BJ (cell line): Measurements from ENCODE around the gene EDNRA. TPM values are rescaled to one million over a fixed set of nuclear protein-coding genes. Genes with fewer than 3 reads are reported as not detected.

Experiments
- CTCF ChIA-PET: fragments of 350-600 bp; formaldehyde crosslinking; extraction: SDS; loops from one replicate; lab custom pipeline; 2021; ENCODE audit warnings: antibody characterized with exemption, inconsistent platforms; lab: Yijun Ruan, JAX
- POLR2A ChIA-PET: fragments of 300-600 bp; sonication (Branson Sonifier 250); formaldehyde crosslinking; extraction: SDS; loops from one replicate; lab custom pipeline; 2021; ENCODE audit warnings: antibody characterized with exemption; lab: Charles Lee
- DNase-seq: peaks from one replicate; pipeline ENCODE4 v3.0.0-alpha.2; 2011; ENCODE audit warnings: low read depth
- H3K27me3 ChIP-seq: 2 replicates; pipeline ENCODE4 v1.6.0; 2011; ENCODE audit warnings: low read length; ENCODE audit not compliant: control insufficient read depth, insufficient read depth
- H3K36me3 ChIP-seq: 2 replicates; pipeline ENCODE4 v1.5.1; 2011; ENCODE audit warnings: low read length; ENCODE audit not compliant: control insufficient read depth, insufficient read depth
- H3K4me3 ChIP-seq: 2 replicates; pipeline ENCODE4 v1.5.1; 2011; ENCODE audit warnings: low read depth, mild to moderate bottlenecking, control low read depth, low read length
- polyA plus RNA-seq: library from polyadenylated mRNA; depleted of rRNA; stranded (reverse); fragments of >200 nt; gene quantifications from 2 replicates; pipeline ENCODE4 v1.2.3, GENCODE V29; 2011
- TF ChIP-seq, protein P1 (sequence below): IDR thresholded peaks from 2 replicates; pipeline ENCODE4 v1.5.1; 2011; ENCODE audit warnings: low read depth, mild to moderate bottlenecking, control low read depth, inconsistent platforms, low read length, moderate library complexity; ENCODE audit not compliant: insufficient read depth

Gene EDNRA
- polyA plus RNA-seq, 1 experiment, result 7.6 TPM

DNA sequence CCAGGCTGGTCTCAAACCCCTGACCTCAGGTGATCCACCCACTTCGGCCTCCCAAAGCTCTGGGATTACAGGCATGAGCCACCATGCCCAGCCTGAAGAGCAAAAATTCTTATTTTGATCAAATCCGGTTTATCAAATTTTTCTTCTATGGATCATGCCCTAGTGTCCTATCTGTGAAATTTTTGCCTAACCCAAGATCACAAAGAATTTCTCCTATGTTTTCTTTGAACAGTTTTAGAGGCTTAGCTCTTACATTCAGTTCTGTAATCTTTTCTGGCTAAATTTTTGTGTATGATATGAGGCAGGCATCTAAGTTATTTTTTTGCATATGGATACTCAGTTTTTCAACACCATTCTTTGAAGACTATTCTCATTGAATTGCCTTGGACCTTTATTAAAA is 27.4 kb downstream of the EDNRA start:
- Histone ChIP-seq H3K27me3 (no peaks in the 10 kb centered on the region), H3K4me3 (no peak overlapping the region), H3K36me3 (no peaks in the 10 kb centered on the region)
- ChIA-PET POLR2A (no interaction called here), CTCF (interaction anchor here (0.7 kb wide), 1 partner anchor 10 kb away, joined by 3 read pairs; no protein-coding TSS in a partner anchor)
- DNase-seq, result no peak
- TF ChIP-seq, protein P1, sequence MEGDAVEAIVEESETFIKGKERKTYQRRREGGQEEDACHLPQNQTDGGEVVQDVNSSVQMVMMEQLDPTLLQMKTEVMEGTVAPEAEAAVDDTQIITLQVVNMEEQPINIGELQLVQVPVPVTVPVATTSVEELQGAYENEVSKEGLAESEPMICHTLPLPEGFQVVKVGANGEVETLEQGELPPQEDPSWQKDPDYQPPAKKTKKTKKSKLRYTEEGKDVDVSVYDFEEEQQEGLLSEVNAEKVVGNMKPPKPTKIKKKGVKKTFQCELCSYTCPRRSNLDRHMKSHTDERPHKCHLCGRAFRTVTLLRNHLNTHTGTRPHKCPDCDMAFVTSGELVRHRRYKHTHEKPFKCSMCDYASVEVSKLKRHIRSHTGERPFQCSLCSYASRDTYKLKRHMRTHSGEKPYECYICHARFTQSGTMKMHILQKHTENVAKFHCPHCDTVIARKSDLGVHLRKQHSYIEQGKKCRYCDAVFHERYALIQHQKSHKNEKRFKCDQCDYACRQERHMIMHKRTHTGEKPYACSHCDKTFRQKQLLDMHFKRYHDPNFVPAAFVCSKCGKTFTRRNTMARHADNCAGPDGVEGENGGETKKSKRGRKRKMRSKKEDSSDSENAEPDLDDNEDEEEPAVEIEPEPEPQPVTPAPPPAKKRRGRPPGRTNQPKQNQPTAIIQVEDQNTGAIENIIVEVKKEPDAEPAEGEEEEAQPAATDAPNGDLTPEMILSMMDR, result no peak

DNA sequence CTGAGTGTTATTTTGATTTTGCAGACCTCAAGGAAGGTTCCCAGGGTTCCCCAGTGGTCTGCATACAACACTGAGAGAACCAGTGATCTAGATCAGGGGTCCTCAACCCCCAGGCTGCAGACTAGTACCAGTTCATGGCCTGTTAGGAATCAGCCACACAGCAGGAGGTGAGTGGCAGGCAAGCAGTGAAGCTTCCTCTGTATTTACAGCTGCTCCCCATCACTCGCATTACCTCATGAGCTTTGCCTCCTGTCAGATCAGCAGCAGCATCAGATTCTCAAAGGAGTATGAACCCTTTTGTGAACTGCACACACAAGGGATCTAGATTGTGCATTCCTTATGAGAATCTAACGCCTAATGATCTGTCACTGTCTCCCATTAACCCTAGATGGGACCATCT is 28.5 kb downstream of the EDNRA start:
- TF ChIP-seq, protein P1, result no peak
- H3K4me3 ChIP-seq, result no peak overlapping the region
- H3K36me3 ChIP-seq, result no peaks in the 10 kb centered on the region
- CTCF ChIA-PET, result interaction anchor here (1.4 to 1.7 kb wide), 2 partner anchors 9 to 11 kb away, joined by 4 to 5 read pairs; no protein-coding TSS in a partner anchor
- POLR2A ChIA-PET, result no interaction called here
- no peak for DNase-seq
- H3K27me3 ChIP-seq, result no peaks in the 10 kb centered on the region

DNA sequence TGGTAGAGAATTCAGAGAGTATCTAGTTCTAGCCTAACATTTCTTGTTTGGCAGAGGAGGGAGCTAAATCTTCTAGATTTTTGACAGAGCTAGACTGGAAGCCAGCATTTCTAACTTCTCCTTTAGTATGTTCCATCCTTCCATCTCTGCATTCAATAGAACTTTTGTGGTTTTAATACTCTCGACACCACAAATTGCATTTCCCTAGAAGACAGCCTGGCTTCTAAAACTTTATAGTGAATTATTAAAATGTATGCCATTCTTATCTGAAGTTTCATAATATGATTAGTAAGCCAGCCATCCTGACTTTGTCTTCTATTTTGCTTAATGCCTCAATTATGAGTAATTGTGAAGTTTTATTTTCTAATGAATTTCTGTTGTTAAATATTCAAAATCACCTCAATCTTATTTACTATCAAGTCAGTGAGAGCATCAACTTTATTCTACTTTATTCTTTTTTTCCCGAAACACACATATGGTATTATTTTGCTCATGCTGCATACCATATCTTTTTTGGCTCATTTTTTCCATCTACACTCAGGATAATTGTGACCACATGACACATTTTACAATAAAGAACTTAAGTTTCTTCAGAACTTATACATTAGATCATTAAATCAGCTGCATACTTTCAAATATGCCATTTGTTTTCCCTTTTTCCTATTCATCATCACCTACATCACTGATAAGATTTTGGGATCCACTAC is 30.2 kb downstream of the EDNRA start:
- no peak for DNase-seq
- TF ChIP-seq, protein P1, result no peak
- CTCF ChIA-PET, result interaction anchor here (2.2 kb wide), 1 partner anchor 78 kb away, joined by 8 read pairs; no protein-coding TSS in a partner anchor

DNA sequence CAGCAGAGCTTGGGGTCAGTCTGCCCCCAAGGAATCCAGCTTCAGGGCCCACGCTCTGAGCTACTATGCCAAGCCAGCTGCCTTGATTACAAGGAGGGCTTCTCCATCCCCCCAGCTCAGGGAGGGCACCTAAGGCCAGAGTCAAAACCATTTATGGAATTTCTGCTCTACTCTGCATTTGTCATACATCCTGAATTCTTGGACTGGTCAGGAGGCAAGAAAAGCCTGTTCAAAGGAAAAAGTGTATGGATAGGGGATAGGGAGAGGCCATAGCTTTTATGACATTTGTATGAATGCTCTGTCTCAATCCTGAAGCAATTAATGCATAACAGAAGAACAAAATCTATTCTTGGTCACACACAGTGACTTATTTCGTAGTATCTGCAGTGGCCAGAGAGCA is 32.2 kb downstream of the EDNRA start:
- Histone ChIP-seq H3K4me3 (no peak overlapping the region), H3K27me3 (no peaks in the 10 kb centered on the region), H3K36me3 (no peaks in the 10 kb centered on the region)
- POLR2A ChIA-PET, result interaction anchor here (0.9 kb wide), 1 partner anchor 67 kb away, joined by 4 read pairs; no protein-coding TSS in a partner anchor
- TF ChIP-seq, protein P1, result no peak
- CTCF ChIA-PET, result interaction anchor here (1.0 to 2.2 kb wide), 2 partner anchors 76 to 280 kb away, joined by 3 to 8 read pairs; no protein-coding TSS in a partner anchor
- peak; percentile 52 for DNase-seq

More for the DNA sequence above, 30.2 kb downstream of the EDNRA start:
- H3K36me3 ChIP-seq, result no peaks in the 10 kb centered on the region
- no peaks in the 10 kb centered on the region for H3K27me3 ChIP-seq
- POLR2A ChIA-PET, result no interaction called here
- H3K4me3 ChIP-seq, result no peak overlapping the region

DNA sequence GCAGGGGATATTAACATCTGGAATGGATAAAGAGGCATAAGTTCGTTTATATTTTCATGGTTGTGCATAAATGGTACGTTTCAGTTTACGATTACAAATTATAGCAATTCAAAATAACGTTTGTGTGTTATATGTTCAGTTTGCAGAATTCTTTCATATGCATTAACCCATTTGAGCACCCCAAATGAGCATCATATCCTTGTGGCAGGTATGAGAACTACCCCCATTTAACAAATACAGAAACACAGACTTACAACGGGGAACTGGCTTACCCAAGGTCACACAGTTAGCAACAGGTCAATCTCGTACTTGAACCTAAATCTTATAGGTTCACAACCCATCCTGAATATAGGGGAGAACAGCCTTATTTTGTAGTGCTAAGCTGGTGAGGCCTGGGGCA is 33.1 kb downstream of the EDNRA start:
- Histone ChIP-seq H3K4me3 (no peak overlapping the region), H3K36me3 (no peaks in the 10 kb centered on the region), H3K27me3 (no peaks in the 10 kb centered on the region)
- ChIA-PET POLR2A (no interaction called here), CTCF (no interaction called here)
- no peak for DNase-seq
- TF ChIP-seq, protein P1, result peak; percentile 42
